Stimulated activated naive B cell treated with anti-CD40 and anti-IgM and Interleukin-4, amounts not matched to agents 10 μg/mL and 1 μg/mL and 100 μg/mL, for 72 hours (primary cell): ENCODE results near the gene ANAPC7.

Experiments used
- ATAC-seq, 2 donors: fragments of 150-1000 bp; cut with Tn5 transposase; replicated peaks; 2 replicates each; pipeline ENCODE4 v1.10.0; 2021; ENCODE audit warnings: moderate library complexity in 1 of 2
- DNase-seq: peaks from one replicate; pipeline ENCODE4 v3.0.0; 2021
- H3K27ac Mint-ChIP-seq: one replicate; pipeline ENCODE4 v1.8.0; 2022; ENCODE audit warnings: mild to moderate bottlenecking, mixed read lengths
- H3K27me3 Mint-ChIP-seq, 2 donors: one replicate each; pipeline ENCODE4 v1.8.0; 2022; ENCODE audit warnings: mixed read lengths in 2 of 2
- H3K36me3 Mint-ChIP-seq, 2 donors: one replicate each; pipeline ENCODE4 v1.8.0; 2022; ENCODE audit warnings: mixed read lengths in 2 of 2, mild to moderate bottlenecking in 1 of 2
- H3K4me1 Mint-ChIP-seq, 2 donors: one replicate each; pipeline ENCODE4 v1.8.0; 2022; ENCODE audit warnings: mixed read lengths in 2 of 2, mild to moderate bottlenecking in 1 of 2
- H3K4me3 Mint-ChIP-seq, 2 donors: one replicate each; pipeline ENCODE4 v1.8.0; 2022; ENCODE audit warnings: mild to moderate bottlenecking in 2 of 2, mixed read lengths in 2 of 2, moderate library complexity in 1 of 2
- H3K9me3 Mint-ChIP-seq, 2 donors: one replicate each; pipeline ENCODE4 v1.8.0; 2022; ENCODE audit warnings: mixed read lengths in 2 of 2, mild to moderate bottlenecking in 1 of 2

Gene ANAPC7

GRCh38 chr12:110335481-110336045 lies 67.9 kb downstream of the ANAPC7 start:
- Mint-ChIP-seq H3K9me3 (no peaks in the 10 kb centered on the region), H3K27ac (no peak overlapping the region), H3K27me3 (no peaks in the 10 kb centered on the region), H3K36me3 (peaks cover 53 to 75% of the 10 kb centered on the region in 2 donors), H3K4me1 (peaks cover 17 to 24% of the 10 kb centered on the region in 2 donors), H3K4me3 (no peak overlapping the region)
- DNase-seq (no peak), ATAC-seq (no peak)

DNA sequence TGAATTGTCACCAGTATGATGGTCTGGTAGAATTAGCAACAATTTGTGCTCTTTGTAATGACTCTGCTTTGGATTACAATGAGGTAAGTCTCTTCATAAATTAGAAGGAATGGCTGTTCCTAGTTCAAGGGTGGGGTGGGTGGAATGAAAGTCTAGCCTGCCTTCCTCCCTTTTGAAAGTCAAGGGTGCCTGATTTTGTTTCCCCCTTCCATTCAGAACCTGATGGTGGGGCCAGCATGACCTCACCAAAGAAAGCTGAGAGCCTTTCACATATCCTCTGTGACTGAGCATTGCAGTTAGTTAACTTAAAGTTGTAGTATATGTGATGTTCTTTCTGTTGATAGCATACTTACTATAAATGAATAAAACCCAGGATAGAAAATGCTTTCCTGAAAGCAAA lies 70.3 kb downstream of the ANAPC7 start:
- H3K36me3 Mint-ChIP-seq: peaks cover 47 to 60% of the 10 kb centered on the region in 2 donors
- peaks cover 10 to 14% of the 10 kb centered on the region in 2 donors for H3K4me1 Mint-ChIP-seq
- no peaks in the 10 kb centered on the region for H3K9me3 Mint-ChIP-seq

DNA sequence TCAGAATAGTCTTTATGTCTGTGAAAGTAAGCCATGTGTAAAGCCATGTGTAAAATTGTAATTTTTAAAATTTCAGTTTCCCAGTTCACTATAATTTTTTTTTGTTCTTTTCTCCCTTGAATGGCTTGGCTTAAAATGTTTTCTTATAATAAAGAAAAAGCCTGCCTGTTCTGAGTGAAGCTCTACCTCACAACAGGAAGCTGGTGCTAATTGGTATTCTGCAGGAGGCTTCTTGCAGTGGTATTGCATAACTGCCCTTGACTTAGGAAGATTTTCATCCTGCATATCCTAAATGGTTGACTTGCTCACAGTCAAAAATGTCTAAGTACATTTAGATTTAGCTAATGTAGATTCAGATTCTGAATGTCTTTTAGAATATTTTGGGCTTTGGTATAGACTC lies 73.0 kb downstream of the ANAPC7 start:
- H3K9me3 Mint-ChIP-seq: no peaks in the 10 kb centered on the region
- no peaks in the 10 kb centered on the region for H3K27me3 Mint-ChIP-seq
- DNase-seq (no peak), ATAC-seq (no peak)
- no peak overlapping the region for H3K4me3 Mint-ChIP-seq
- peaks cover 0 to 2% of the 10 kb centered on the region in 2 donors for H3K4me1 Mint-ChIP-seq
- H3K36me3 Mint-ChIP-seq: peaks cover 45 to 55% of the 10 kb centered on the region in 2 donors
- H3K27ac Mint-ChIP-seq: no peak overlapping the region

More for the DNA sequence above, 70.3 kb downstream of the ANAPC7 start:
- H3K4me3 Mint-ChIP-seq: no peak overlapping the region
- no peaks in the 10 kb centered on the region for H3K27me3 Mint-ChIP-seq
- ATAC-seq (no peak), DNase-seq (no peak)
- H3K27ac Mint-ChIP-seq: no peak overlapping the region

DNA sequence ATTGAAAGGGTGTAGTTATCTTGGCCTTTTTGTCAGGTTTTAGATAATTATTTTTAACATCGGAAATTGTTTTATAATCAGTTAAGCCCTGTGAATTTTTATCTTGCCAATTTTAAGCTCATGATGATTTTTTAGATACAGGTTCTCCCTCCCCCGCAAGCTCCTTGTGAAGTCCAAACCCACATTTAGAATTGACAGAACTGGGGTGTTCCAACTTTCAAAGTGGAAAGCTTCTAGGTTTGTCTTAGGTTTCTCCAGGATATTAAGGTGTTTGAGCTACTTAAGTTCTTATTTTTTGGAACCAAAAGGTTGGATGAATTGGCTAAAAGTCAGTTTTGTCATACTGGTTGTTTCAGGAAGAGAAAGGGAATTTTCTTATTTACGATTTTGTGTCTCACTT lies 73.4 kb downstream of the ANAPC7 start:
- ATAC-seq: no peak
- Mint-ChIP-seq H3K36me3 (peaks cover 41 to 54% of the 10 kb centered on the region in 2 donors), H3K4me1 (peaks cover 0 to 2% of the 10 kb centered on the region in 2 donors), H3K9me3 (no peaks in the 10 kb centered on the region), H3K4me3 (no peak overlapping the region), H3K27ac (no peak overlapping the region), H3K27me3 (no peaks in the 10 kb centered on the region)
- DNase-seq: no peak

DNA sequence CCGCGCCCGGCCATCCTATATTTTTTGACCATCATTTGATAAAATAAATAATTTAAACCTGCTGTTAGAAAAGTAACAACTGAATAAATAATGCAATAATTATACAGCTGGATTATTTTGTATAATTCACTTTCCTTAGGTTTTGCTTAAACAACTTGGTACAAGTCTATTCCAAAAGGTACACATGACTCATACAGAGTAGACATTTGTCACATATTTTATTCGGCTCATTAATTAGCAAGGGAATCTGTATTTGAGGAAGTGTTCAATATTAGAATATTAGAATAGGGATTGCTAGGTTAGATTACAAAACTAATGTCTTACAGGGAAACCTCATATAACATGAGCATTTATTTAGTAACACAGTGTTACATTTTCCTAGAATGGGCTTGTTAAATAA lies 73.8 kb downstream of the ANAPC7 start:
- H3K27ac Mint-ChIP-seq: no peak overlapping the region
- peaks cover 37 to 52% of the 10 kb centered on the region in 2 donors for H3K36me3 Mint-ChIP-seq
- no peaks in the 10 kb centered on the region for H3K9me3 Mint-ChIP-seq
- no peaks in the 10 kb centered on the region for H3K27me3 Mint-ChIP-seq
- DNase-seq (no peak), ATAC-seq (no peak)
- H3K4me1 Mint-ChIP-seq: peaks cover 0 to 2% of the 10 kb centered on the region in 2 donors
- H3K4me3 Mint-ChIP-seq: no peak overlapping the region
